Adrenal gland (tissue), 12 donors: ENCODE measurements around the gene IDH3A. TPM values are rescaled to one million over a fixed set of nuclear protein-coding genes. Genes with fewer than 3 reads are reported as not detected.

Experiments used
- DNase-seq, 7 donors: peaks; one replicate each; pipeline ENCODE4 v3.0.0-alpha.2; 2019 to 2020
- H3K27ac ChIP-seq, 5 donors: fragments of 200-600 bp; sonication (generic) in 4 of 5; 1 replicate in 3 of 5; 2 replicates in 2 of 5; pipeline versions ENCODE4 v1.5.1 to v1.8.0; 2016 to 2020; ENCODE audit warnings: mild to moderate bottlenecking in 1 of 5
- H3K27me3 ChIP-seq: fragments of 200-600 bp; 2 replicates; pipeline ENCODE4 v1.8.0; 2021
- H3K36me3 ChIP-seq, 2 donors: fragments of 200-600 bp; replicated peaks in 1 of 2; 1 replicate in 1 of 2; 2 replicates in 1 of 2; pipeline versions ENCODE4 v1.5.1 to v1.8.0; 2018 to 2022
- H3K4me1 ChIP-seq, 2 donors: fragments of 200-600 bp; replicated peaks in 1 of 2; 1 replicate in 1 of 2; 2 replicates in 1 of 2; pipeline versions ENCODE4 v1.5.1 to v1.8.0; 2018 to 2021
- H3K4me3 ChIP-seq, 4 donors: fragments of 200-600 bp; sonication (generic) in 3 of 4; one replicate each; pipeline ENCODE4 v1.5.1; 2016 to 2018
- H3K9me3 ChIP-seq, 3 donors: fragments of 200-600 bp; sonication (generic) in 1 of 3; replicated peaks in 1 of 3; 1 replicate in 2 of 3; 2 replicates in 1 of 3; pipeline versions ENCODE4 v1.5.1 to v1.8.0; 2016 to 2021
- POLR2A ChIP-seq, 2 donors: fragments of 450-650 bp; IDR thresholded peaks; one replicate each; pipeline ENCODE4 v1.6.1; 2017; ENCODE audit warnings: antibody characterized with exemption in 2 of 2, mild to moderate bottlenecking in 2 of 2, moderate library complexity in 1 of 2
- WGBS, 4 donors: extraction: QIAGEN DNeasy Blood & Tissue Kit in 2 of 4; methylation state at CpG; one replicate each; pipeline versions ENCODE4 v1.1.5 to v1.1.7; 2013 to 2017; 5-methylcytosine and 5-hydroxymethylcytosine counted together
- intact Hi-C, 2 donors: fragments of 100-400 bp; cut with DNase I; formaldehyde crosslinking; loops; one replicate each; pipeline versions ENCODE4 v1.14.1 to v1.15.0; 2022 to 2023
- polyA plus RNA-seq, 3 donors: library from polyadenylated mRNA; stranded (reverse); fragments of 200-250 nt in 2 of 3; fragments of 350-450 nt in 1 of 3; fragmentation: Illumina TruSeq in 1 of 3; extraction: RNeasy Lipid Tissue Mini Kit (QIAGEN cat#74804) in 1 of 3; gene quantifications; one replicate each; pipeline ENCODE4 v1.2.3, GENCODE V29; 2013 to 2014
- total RNA-seq, 9 donors: library from RNA; depleted of rRNA in 4 of 9; stranded (reverse); fragments of >200 nt in 4 of 9; fragments of 120-200 nt in 1 of 9; fragmentation: NEBNext Ultra II Directional in 1 of 9; extraction: Animal tissue kit (Norgen Biotek cat#: 25700) in 1 of 9; gene quantifications; one replicate each; pipeline versions ENCODE4 v1.1.0 to v1.2.4, GENCODE V29; 2013 to 2023
- TF ChIP-seq, protein P1 (sequence below), 6 experiments: fragments of 450-650 bp in 4 of 6; fragments of 200-600 bp in 2 of 6; sonication (generic) in 1 of 6; IDR thresholded peaks; 1 replicate in 5 of 6; 2 replicates in 1 of 6; pipeline versions ENCODE4 v1.5.1 to v1.8.0; 2016 to 2021; ENCODE audit warnings: antibody characterized with exemption in 6 of 6, mild to moderate bottlenecking in 2 of 6, moderate library complexity in 1 of 6
- donor health status: healthy with polysubstance abuse.
- donor health status: Bipolar disorder and iron deficiency.
- donor health status: DM: yes; HTN: yes; CAD: no.
- donor health status: DM: no; HTN: no; CAD: no.
- donor health status: DM: no; HTN: no; CAD: no.
- donor health status: DM: yes; HTN: yes; CAD: no.

The IDH3A gene
- total and polyA plus RNA-seq, 12 donors = 26.9 to 392 (median 132) TPM

DNA sequence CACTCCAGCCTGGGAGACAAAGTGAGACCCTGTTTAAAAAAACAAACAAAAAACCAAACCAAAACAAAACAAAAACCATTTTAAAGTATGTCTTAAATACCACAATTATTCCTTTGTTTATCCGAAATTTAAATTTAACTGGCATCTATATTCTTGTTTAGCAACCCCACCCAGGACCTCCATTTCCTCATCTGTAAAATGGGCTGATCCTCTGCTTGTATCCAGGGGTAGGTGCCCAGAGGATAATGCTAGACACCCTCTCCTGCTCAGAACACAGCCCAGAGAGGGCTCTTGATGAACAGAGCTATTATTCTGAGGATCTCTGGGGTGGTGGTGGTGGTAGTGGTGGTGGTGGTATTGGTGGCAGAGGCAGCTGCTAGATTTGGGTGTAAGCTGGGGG is 47.0 kb upstream of the IDH3A start:
- 70 to 90% (median 75%) methylated on average over 1 of the region's 1 CpG for WGBS, 4 donors
- intact Hi-C loops = no loop called here
- H3K4me3 ChIP-seq = no peak overlapping the region
- TF ChIP-seq, protein P1, sequence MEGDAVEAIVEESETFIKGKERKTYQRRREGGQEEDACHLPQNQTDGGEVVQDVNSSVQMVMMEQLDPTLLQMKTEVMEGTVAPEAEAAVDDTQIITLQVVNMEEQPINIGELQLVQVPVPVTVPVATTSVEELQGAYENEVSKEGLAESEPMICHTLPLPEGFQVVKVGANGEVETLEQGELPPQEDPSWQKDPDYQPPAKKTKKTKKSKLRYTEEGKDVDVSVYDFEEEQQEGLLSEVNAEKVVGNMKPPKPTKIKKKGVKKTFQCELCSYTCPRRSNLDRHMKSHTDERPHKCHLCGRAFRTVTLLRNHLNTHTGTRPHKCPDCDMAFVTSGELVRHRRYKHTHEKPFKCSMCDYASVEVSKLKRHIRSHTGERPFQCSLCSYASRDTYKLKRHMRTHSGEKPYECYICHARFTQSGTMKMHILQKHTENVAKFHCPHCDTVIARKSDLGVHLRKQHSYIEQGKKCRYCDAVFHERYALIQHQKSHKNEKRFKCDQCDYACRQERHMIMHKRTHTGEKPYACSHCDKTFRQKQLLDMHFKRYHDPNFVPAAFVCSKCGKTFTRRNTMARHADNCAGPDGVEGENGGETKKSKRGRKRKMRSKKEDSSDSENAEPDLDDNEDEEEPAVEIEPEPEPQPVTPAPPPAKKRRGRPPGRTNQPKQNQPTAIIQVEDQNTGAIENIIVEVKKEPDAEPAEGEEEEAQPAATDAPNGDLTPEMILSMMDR (IDR thresholded peaks at IDR 0.05) = no peak
- TF ChIP-seq POLR2A (IDR thresholded peaks at IDR 0.05) = no peak
- H3K36me3 ChIP-seq = no peaks in the 10 kb centered on the region
- no peaks in the 10 kb centered on the region for H3K9me3 ChIP-seq
- no peaks in the 10 kb centered on the region for H3K27me3 ChIP-seq
- peaks cover 0 to 15% of the 10 kb centered on the region in 2 donors for H3K4me1 ChIP-seq
- H3K27ac ChIP-seq = no peak overlapping the region
- DNase-seq = no peak

DNA sequence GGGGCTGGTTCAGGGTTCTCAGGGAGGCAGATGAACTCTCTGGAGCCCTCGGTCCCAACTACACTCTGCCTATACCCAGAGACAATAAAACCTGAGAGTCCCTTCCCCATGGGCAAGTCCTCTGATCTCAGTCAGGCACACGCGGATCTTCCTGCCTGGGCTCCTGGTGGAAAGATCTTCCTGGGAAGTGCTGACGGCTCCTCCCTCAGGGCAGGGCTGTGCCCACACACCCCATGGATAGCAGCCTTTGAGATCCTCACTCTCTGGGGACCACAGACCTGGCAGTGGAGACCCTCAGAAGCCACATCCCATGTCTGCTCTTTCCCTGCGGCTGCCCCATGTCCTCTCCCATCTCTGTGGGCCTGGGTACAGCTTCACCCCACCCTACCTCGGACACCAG is 46.4 kb upstream of the IDH3A start:
- Histone ChIP-seq H3K36me3 (no peaks in the 10 kb centered on the region), H3K4me3 (no peak overlapping the region), H3K9me3 (no peaks in the 10 kb centered on the region), H3K27ac (no peak overlapping the region), H3K27me3 (no peaks in the 10 kb centered on the region), H3K4me1 (peaks cover 0 to 15% of the 10 kb centered on the region in 2 donors)
- TF ChIP-seq, protein P1 (IDR thresholded peaks at IDR 0.05) = no peak
- TF ChIP-seq POLR2A (IDR thresholded peaks at IDR 0.05) = no peak
- 79 to 95% (median 89%) methylated on average over 4 to 6 of the region's 6 CpGs for WGBS, 4 donors
- DNase-seq = no peak
- intact Hi-C loops = no loop called here

DNA sequence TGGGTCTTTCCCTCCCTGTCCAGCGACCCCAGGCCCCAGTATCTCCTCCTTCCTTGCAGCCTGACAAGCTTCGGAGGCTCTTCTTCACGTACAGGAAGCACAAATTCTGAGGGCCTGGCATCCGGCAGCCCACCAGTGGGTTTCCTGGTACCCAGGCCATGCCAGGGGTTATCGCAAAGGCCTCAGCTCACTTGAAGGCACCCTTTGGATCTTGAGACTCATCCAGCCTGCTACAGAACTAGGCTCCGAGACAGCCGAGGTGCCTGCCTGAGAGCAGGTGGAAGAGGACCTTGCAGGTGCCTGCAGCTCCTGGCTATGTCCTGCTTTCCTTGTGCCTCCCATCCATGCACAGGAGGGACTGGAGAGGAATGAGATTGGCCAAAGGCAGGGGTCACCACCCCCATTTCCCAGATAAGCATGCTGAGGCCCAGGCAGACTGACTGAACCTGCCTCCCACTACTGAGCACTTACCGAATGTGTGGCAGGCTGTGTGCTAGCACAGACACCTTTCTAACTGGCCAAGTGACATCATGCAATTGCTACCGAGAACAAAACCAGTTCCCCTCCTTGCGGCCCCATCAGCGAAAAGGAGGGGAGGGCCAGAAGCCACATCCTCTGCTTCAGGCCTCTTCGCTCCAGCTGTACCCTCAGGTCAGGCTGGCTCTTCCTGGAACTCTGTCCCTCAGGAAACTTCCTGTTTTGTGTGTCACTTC is 45.6 kb upstream of the IDH3A start:
- Histone ChIP-seq H3K4me3 (no peak overlapping the region), H3K36me3 (no peaks in the 10 kb centered on the region), H3K4me1 (peaks cover 0 to 15% of the 10 kb centered on the region in 2 donors), H3K27me3 (no peaks in the 10 kb centered on the region), H3K27ac (peak overlapping the region in 2 of 5 donors; percentile 21 to 38), H3K9me3 (no peaks in the 10 kb centered on the region)
- intact Hi-C loops = no loop called here
- peak in 3 of 7 donors; percentile 30 to 39 (median 34) for DNase-seq
- no peak for TF ChIP-seq POLR2A (IDR thresholded peaks at IDR 0.05)
- TF ChIP-seq, protein P1 (IDR thresholded peaks at IDR 0.05) = no peak
- WGBS, 4 donors = 68 to 88% (median 80%) methylated on average over 12 of the region's 12 CpGs

GRCh38 chr15:78104119-78104479 is 45.1 kb upstream of the IDH3A start:
- no peak overlapping the region for H3K4me3 ChIP-seq
- no peaks in the 10 kb centered on the region for H3K27me3 ChIP-seq
- H3K9me3 ChIP-seq = no peaks in the 10 kb centered on the region
- H3K36me3 ChIP-seq = no peaks in the 10 kb centered on the region
- no peak for TF ChIP-seq POLR2A (IDR thresholded peaks at IDR 0.05)
- TF ChIP-seq, protein P1 (IDR thresholded peaks at IDR 0.05) = no peak
- no peak for DNase-seq
- 86 to 92% (median 89%) methylated on average over 4 of the region's 4 CpGs for WGBS, 4 donors
- intact Hi-C loops = no loop called here
- peak overlapping the region in 1 of 5 donors; percentile 38 for H3K27ac ChIP-seq
- H3K4me1 ChIP-seq = peaks cover 0 to 15% of the 10 kb centered on the region in 2 donors
